Activated CD8-positive, alpha-beta T cell treated with anti-CD3 and anti-CD28 coated beads for 36 hours (primary cell): Measurements from ENCODE around the gene TTC28. TPM values are rescaled to one million over a fixed set of nuclear protein-coding genes. Genes with fewer than 3 reads are reported as not detected.

Experiments
- ATAC-seq: fragments of 200-7000 bp; cut with Tn5 transposase; one replicate; pipeline ENCODE4 v1.10.0; 2021; ENCODE audit warnings: mild to moderate bottlenecking, moderate library complexity
- CTCF ChIA-PET: fragments of 350-600 bp; sonication (Branson Sonifier 250); formaldehyde crosslinking; loops from one replicate; lab custom pipeline; 2021; ENCODE audit warnings: antibody characterized with exemption; lab: Charles Lee
- POLR2A ChIA-PET: fragments of 350-600 bp; sonication (Branson Sonifier 250); formaldehyde crosslinking; loops from one replicate; lab custom pipeline; 2021; ENCODE audit warnings: antibody characterized with exemption; lab: Charles Lee
- DNase-seq: peaks from one replicate; pipeline ENCODE4 v3.0.0-alpha.2; 2020
- H3K27ac Mint-ChIP-seq: one replicate; pipeline ENCODE4 v1.8.0; 2021; ENCODE audit warnings: mild to moderate bottlenecking, mixed read lengths
- H3K27me3 Mint-ChIP-seq: one replicate; pipeline ENCODE4 v1.8.0; 2021; ENCODE audit warnings: mixed read lengths
- H3K36me3 Mint-ChIP-seq: one replicate; pipeline ENCODE4 v1.8.0; 2021; ENCODE audit warnings: low read depth, mixed read lengths
- H3K4me1 Mint-ChIP-seq: one replicate; pipeline ENCODE4 v1.8.0; 2021; ENCODE audit warnings: low read depth, mixed read lengths
- H3K4me3 Mint-ChIP-seq: one replicate; pipeline ENCODE4 v1.8.0; 2021; ENCODE audit warnings: mild to moderate bottlenecking, moderate library complexity, mixed read lengths
- H3K9me3 Mint-ChIP-seq: one replicate; pipeline ENCODE4 v1.8.0; 2021; ENCODE audit warnings: mixed read lengths
- intact Hi-C: fragments of 100-400 bp; cut with micrococcal nuclease; formaldehyde crosslinking; loops from one replicate; pipeline ENCODE4 v1.10.0; 2022
- total RNA-seq, 2 experiments: library from RNA; stranded (reverse); gene quantifications; one replicate each; pipeline ENCODE4 v1.2.3, GENCODE V29; 2021
- TF ChIP-seq, protein P1 (sequence below): fragments of 200-600 bp; IDR thresholded peaks from one replicate; pipeline ENCODE4 v1.8.0; 2022; ENCODE audit warnings: antibody characterized with exemption, mild to moderate bottlenecking

The TTC28 gene
- total RNA-seq, 2 experiments from 2014 or later, result 0.58 to 1.9 TPM

- ChIA-PET POLR2A (interaction anchor here (1.1 to 1.6 kb wide), 2 partner anchors 228 to 232 kb away, joined by 3 to 4 read pairs; no protein-coding TSS in a partner anchor), CTCF (interaction anchor here (0.6 to 3.8 kb wide), 31 partner anchors 9 to 645 kb away, joined by 3 to 79 read pairs (median 3); partner anchors contain the start of gene KREMEN1)
- intact Hi-C loops, result loop anchor here (5.0 kb wide), 1 partner anchor 232 kb away; no protein-coding TSS in a partner anchor
- H3K27ac Mint-ChIP-seq, result no peak overlapping the region
- H3K9me3 Mint-ChIP-seq, result no peaks in the 10 kb centered on the region
- TF ChIP-seq, protein P1, sequence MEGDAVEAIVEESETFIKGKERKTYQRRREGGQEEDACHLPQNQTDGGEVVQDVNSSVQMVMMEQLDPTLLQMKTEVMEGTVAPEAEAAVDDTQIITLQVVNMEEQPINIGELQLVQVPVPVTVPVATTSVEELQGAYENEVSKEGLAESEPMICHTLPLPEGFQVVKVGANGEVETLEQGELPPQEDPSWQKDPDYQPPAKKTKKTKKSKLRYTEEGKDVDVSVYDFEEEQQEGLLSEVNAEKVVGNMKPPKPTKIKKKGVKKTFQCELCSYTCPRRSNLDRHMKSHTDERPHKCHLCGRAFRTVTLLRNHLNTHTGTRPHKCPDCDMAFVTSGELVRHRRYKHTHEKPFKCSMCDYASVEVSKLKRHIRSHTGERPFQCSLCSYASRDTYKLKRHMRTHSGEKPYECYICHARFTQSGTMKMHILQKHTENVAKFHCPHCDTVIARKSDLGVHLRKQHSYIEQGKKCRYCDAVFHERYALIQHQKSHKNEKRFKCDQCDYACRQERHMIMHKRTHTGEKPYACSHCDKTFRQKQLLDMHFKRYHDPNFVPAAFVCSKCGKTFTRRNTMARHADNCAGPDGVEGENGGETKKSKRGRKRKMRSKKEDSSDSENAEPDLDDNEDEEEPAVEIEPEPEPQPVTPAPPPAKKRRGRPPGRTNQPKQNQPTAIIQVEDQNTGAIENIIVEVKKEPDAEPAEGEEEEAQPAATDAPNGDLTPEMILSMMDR, result peak; percentile 80
- H3K4me3 Mint-ChIP-seq, result no peak overlapping the region
- ATAC-seq (no peak), DNase-seq (no peak)
- H3K36me3 Mint-ChIP-seq, result no peaks in the 10 kb centered on the region
- no peaks in the 10 kb centered on the region for H3K4me1 Mint-ChIP-seq
- H3K27me3 Mint-ChIP-seq, result peaks cover 18% of the 10 kb centered on the region
These were observed 79.0 kb downstream of the TTC28 start for GRCh38 chr22:28600546-28601143.

DNA sequence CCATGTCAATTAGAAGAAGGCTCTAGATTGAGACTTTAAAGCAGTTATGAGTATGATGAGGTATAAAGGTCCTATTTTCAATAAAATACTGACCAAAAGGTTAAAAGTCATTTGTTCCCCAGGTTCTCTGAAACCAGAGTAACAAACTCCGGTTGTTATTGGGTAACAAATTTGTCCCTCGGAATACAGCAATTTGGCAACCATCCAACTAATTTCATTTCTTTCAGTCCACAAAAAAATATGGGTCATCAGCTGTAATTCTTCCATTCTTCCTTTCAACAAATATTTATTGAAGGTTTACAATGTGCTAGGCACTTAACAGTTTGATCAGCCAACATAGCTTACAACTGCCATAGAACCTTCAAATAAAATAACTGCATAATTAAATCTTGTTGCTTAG is 79.9 kb downstream of the TTC28 start:
- ATAC-seq (no peak), DNase-seq (no peak)
- CTCF ChIA-PET, result interaction anchor here (0.8 to 3.8 kb wide), 13 partner anchors 174 to 646 kb away, joined by 3 to 79 read pairs (median 5); partner anchors contain the start of gene KREMEN1
- POLR2A ChIA-PET, result interaction anchor here (1.6 kb wide), 1 partner anchor 229 kb away, joined by 4 read pairs; no protein-coding TSS in a partner anchor
- no peaks in the 10 kb centered on the region for H3K9me3 Mint-ChIP-seq
- H3K27ac Mint-ChIP-seq, result no peak overlapping the region
- no peaks in the 10 kb centered on the region for H3K36me3 Mint-ChIP-seq
- H3K4me3 Mint-ChIP-seq, result no peak overlapping the region
- H3K27me3 Mint-ChIP-seq, result peaks cover 18% of the 10 kb centered on the region
- H3K4me1 Mint-ChIP-seq, result no peaks in the 10 kb centered on the region
- TF ChIP-seq, protein P1, result no peak
- intact Hi-C loops, result loop anchor here (5.0 kb wide), 1 partner anchor 233 kb away; no protein-coding TSS in a partner anchor

GRCh38 chr22:28597665-28598064 is 82.0 kb downstream of the TTC28 start:
- Mint-ChIP-seq H3K4me1 (no peaks in the 10 kb centered on the region), H3K9me3 (no peaks in the 10 kb centered on the region), H3K4me3 (no peak overlapping the region), H3K36me3 (no peaks in the 10 kb centered on the region), H3K27ac (no peak overlapping the region), H3K27me3 (peaks cover 18% of the 10 kb centered on the region)
- intact Hi-C loops, result no loop called here
- ATAC-seq (no peak), DNase-seq (no peak)
- ChIA-PET CTCF (no interaction called here), POLR2A (interaction anchor here (0.7 kb wide), 1 partner anchor 527 kb away, joined by 4 read pairs; no protein-coding TSS in a partner anchor)
- TF ChIP-seq, protein P1, result no peak

DNA sequence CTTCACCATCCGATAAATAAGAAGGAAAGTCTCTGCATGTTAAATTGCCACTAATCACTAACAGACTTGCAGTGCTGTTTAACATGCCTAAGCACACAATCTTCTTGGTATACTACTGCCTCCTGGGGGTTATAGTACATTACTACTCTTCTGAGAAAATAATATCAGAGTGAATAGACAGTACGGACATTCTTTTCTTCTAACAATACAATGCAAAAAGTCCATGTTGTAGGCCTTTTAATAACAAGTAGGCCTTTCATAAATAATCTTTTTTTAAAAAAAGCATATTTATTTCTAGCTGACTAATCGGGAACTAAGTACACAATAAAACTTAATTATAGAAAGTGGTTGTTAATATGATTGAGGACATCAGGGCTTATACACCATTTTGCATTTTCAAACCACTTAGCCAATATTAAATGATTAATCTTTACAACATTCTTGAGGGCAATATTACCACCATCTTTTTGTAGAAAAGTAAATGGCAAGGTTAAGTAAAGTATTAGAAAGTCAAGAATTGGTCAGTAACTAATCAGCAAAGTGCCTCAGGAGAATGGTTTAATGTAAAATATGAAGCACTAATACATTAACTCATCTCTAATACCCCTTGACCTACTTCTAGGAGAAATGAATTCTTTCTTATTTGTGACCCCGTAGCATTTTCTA is 84.7 kb downstream of the TTC28 start:
- ChIA-PET CTCF (interaction anchor here (2.2 kb wide), 1 partner anchor 575 kb away, joined by 10 read pairs; no protein-coding TSS in a partner anchor), POLR2A (no interaction called here)
- no peaks in the 10 kb centered on the region for H3K36me3 Mint-ChIP-seq
- peaks cover 13% of the 10 kb centered on the region for H3K27me3 Mint-ChIP-seq
- no peak overlapping the region for H3K27ac Mint-ChIP-seq
- intact Hi-C loops, result loop anchor here (2.0 kb wide), 1 partner anchor 574 kb away; no protein-coding TSS in a partner anchor
- H3K4me3 Mint-ChIP-seq, result no peak overlapping the region
- ATAC-seq, result peak; percentile 67
- no peaks in the 10 kb centered on the region for H3K4me1 Mint-ChIP-seq
- no peak for DNase-seq
- no peaks in the 10 kb centered on the region for H3K9me3 Mint-ChIP-seq
- TF ChIP-seq, protein P1, result peak; percentile 79
